ENCODE results near the gene VAMP5. TPM values are rescaled to one million over a fixed set of nuclear protein-coding genes. Genes with fewer than 3 reads are reported as not detected.

Gene VAMP5
- total and polyA plus RNA-seq, 10 of the 15 experiments (the other 5 are each of a cell fraction or from before 2014, with no cell fraction given), result 3.8 to 52.7 (median 24.1) TPM

GRCh38 chr2:85566265-85566664, 18.0 kb upstream of the VAMP5 start:
- intact Hi-C loops (cut with micrococcal nuclease; ENCODE audit: unreplicated experiment), result no loop called here
- H3K36me3 ChIP-seq (ENCODE audit: control insufficient read depth in 2 of 2, insufficient read depth in 2 of 2, low read length in 1 of 2), result no peaks in the 10 kb centered on the region
- no peak overlapping the region for H2AFZ ChIP-seq (ENCODE audit: control insufficient read depth, low read depth, low read length)
- DNase-seq (ENCODE audit: low read depth, low spot score) (no peak), ATAC-seq (no peak), FAIRE-seq (no peak)
- RAD21 ChIA-PET (ENCODE audit: unreplicated experiment), result no interaction called here
- no peak overlapping the region for H3K27ac ChIP-seq (ENCODE audit: control insufficient read depth, insufficient read depth)
- no peak overlapping the region for H3K9ac ChIP-seq (ENCODE audit: control insufficient read depth, insufficient read depth, low read length)
- in situ Hi-C loops (cut with MboI), result no loop called here
- no peaks in the 10 kb centered on the region for H3K9me3 ChIP-seq (replicated peaks; ENCODE audit: control insufficient read depth, insufficient read depth, low read length)
- H4K20me1 ChIP-seq (ENCODE audit: control insufficient read depth, insufficient read depth), result no peaks in the 10 kb centered on the region
- BruUV-seq (replicated peaks), result no TSS peak
- H3K79me2 ChIP-seq (ENCODE audit: control insufficient read depth, insufficient read depth, low read length), result peaks cover 3% of the 10 kb centered on the region
- no peak overlapping the region for H3K4me2 ChIP-seq (ENCODE audit: control insufficient read depth, insufficient read depth)
- CTCF ChIA-PET, result interaction anchor here (1.3 kb wide), 1 partner anchor 14 kb away, joined by 5 read pairs; no protein-coding TSS in a partner anchor
- SMC1A ChIA-PET (ENCODE audit: uncharacterized antibody, unreplicated experiment), result interaction anchor here (1.0 to 1.8 kb wide), 3 partner anchors 11 to 25 kb away, joined by 3 to 4 read pairs (median 3); partner anchors contain the start of gene VAMP8
- H3K4me3 ChIP-seq, result no peak overlapping the region
- POLR2A ChIA-PET, result interaction anchor here (6.2 kb wide), 1 partner anchor 29 kb away, joined by 32 read pairs; the partner anchor contains the start of gene RNF181
- TF ChIP-seq SREBF1 (IDR thresholded peaks at IDR 0.05; ENCODE audit: low read length), result no peak
- no peak for TF ChIP-seq ZBED1 (IDR thresholded peaks at IDR 0.05; ENCODE audit: borderline replicate concordance)
- no peak for TF ChIP-seq PAX8 (IDR thresholded peaks at IDR 0.05)
- TF ChIP-seq GABPA (IDR thresholded peaks at IDR 0.05; ENCODE audit: low read depth), result no peak
- H3K27me3 ChIP-seq (replicated peaks in 1 of 2; ENCODE audit: control insufficient read depth in 2 of 2, insufficient read depth in 2 of 2, low read length in 1 of 2), result no peaks in the 10 kb centered on the region; a peak in 1 of 4 replicates
- 68% methylated on average over 3 of the region's 4 CpGs for WGBS (ENCODE audit: insufficient coverage, insufficient replicate concordance, low lambda C conversion rate, missing lambda C conversion rate)
- H3K4me1 ChIP-seq (ENCODE audit: control insufficient read depth, insufficient read depth, low read length), result no peaks in the 10 kb centered on the region; the same call in 1 of the 2 replicates

- H3K9ac ChIP-seq (ENCODE audit: control insufficient read depth, insufficient read depth, low read length), result no peak overlapping the region
- H3K9me3 ChIP-seq (replicated peaks; ENCODE audit: control insufficient read depth, insufficient read depth, low read length), result no peaks in the 10 kb centered on the region
- peaks cover 26% of the 10 kb centered on the region for H3K79me2 ChIP-seq (ENCODE audit: control insufficient read depth, insufficient read depth, low read length)
- BruUV-seq (replicated peaks), result no TSS peak
- FAIRE-seq (no peak), DNase-seq (ENCODE audit: low read depth, low spot score) (no peak), ATAC-seq (no peak)
- intact Hi-C loops (cut with micrococcal nuclease; ENCODE audit: unreplicated experiment), result no loop called here
- peaks cover 13% of the 10 kb centered on the region for H3K4me1 ChIP-seq (ENCODE audit: control insufficient read depth, insufficient read depth, low read length)
- ChIA-PET SMC1A (ENCODE audit: uncharacterized antibody, unreplicated experiment) (interaction anchor here (0.6 to 4.4 kb wide), 3 partner anchors 9 to 20 kb away, joined by 3 to 20 read pairs (median 3); partner anchors contain the start of gene RNF181), CTCF (interaction anchor here (0.6 to 1.2 kb wide), 5 partner anchors 12 to 555 kb away, joined by 3 to 4 read pairs (median 3); partner anchors contain the start of gene MAT2A), POLR2A (no interaction called here), RAD21 (ENCODE audit: unreplicated experiment) (interaction anchor here (0.7 kb wide), 2 partner anchors 25 to 135 kb away, joined by 3 to 4 read pairs; no protein-coding TSS in a partner anchor)
- H3K36me3 ChIP-seq (ENCODE audit: control insufficient read depth in 2 of 2, insufficient read depth in 2 of 2, low read length in 1 of 2), result no peaks in the 10 kb centered on the region
- H2AFZ ChIP-seq (ENCODE audit: control insufficient read depth, low read depth, low read length), result no peak overlapping the region
- no peak overlapping the region for H3K4me2 ChIP-seq (ENCODE audit: control insufficient read depth, insufficient read depth)
- 81% methylated on average over 8 of the region's 8 CpGs for WGBS (ENCODE audit: insufficient coverage, insufficient replicate concordance, low lambda C conversion rate, missing lambda C conversion rate)
- H3K27ac ChIP-seq (ENCODE audit: control insufficient read depth, insufficient read depth), result no peak overlapping the region
- in situ Hi-C loops (cut with MboI), result no loop called here
- H4K20me1 ChIP-seq (ENCODE audit: control insufficient read depth, insufficient read depth), result no peaks in the 10 kb centered on the region
- H3K27me3 ChIP-seq (replicated peaks in 1 of 2; ENCODE audit: control insufficient read depth in 2 of 2, insufficient read depth in 2 of 2, low read length in 1 of 2), result no peaks in the 10 kb centered on the region; a peak in 2 of 4 replicates
- no peak overlapping the region for H3K4me3 ChIP-seq
- TF ChIP-seq CEBPZ (IDR thresholded peaks at IDR 0.05; ENCODE audit: low read depth, low read length) (no peak), PAX5 (IDR thresholded peaks at IDR 0.05; ENCODE audit: borderline replicate concordance, low read depth, low read length) (no peak), NFIC (IDR thresholded peaks at IDR 0.05; ENCODE audit: low read depth, low read length) (no peak), REST (IDR thresholded peaks at IDR 0.05; ENCODE audit: low read depth, low read length) (no peak), ASH2L (IDR thresholded peaks at IDR 0.05; ENCODE audit: borderline replicate concordance, low read depth) (no peak), SPI1 (IDR thresholded peaks at IDR 0.05; ENCODE audit: borderline replicate concordance, insufficient read depth, low read depth, low read length) (no peak)
These were observed 8.5 kb upstream of the VAMP5 start for GRCh38 chr2:85575739-85576138.

All from GM12878 (cell line).